HepG2 (cell line): Measurements from ENCODE around the gene THBD. TPM values are rescaled to one million over a fixed set of nuclear protein-coding genes. Genes with fewer than 3 reads are reported as not detected.

Experiments
- ATAC-seq: fragments of 200-7000 bp; cut with Tn5 transposase; 3 replicates; pipeline ENCODE4 v1.9.1; 2020; ENCODE audit warnings: mild to moderate bottlenecking, moderate library complexity
- BruUV-seq: library from RNA; stranded (reverse); fragments of 400-500 nt; replicated peaks from 2 replicates; lab custom pipeline; 2021; lab: Mats Ljungman, UMichigan
- CTCF ChIA-PET: fragments of 300-600 bp; formaldehyde crosslinking; extraction: SDS; loops from one replicate; lab custom pipeline; 2021; ENCODE audit warnings: low total read pairs, inconsistent platforms, low intra/inter-chr PET ratio; lab: Yijun Ruan, JAX
- POLR2A ChIA-PET: fragments of 350-600 bp; sonication (Branson Sonifier 250); formaldehyde crosslinking; loops from one replicate; lab custom pipeline; 2020; ENCODE audit warnings: antibody characterized with exemption, inconsistent platforms; lab: Yijun Ruan, JAX
- DNase-seq: peaks from one replicate; pipeline ENCODE4 v3.0.0-alpha.2; 2015; ENCODE audit warnings: low spot score
- FAIRE-seq: peaks from 3 replicates; lab custom pipeline; 2011; peaks lifted over from hg19 to GRCh38; lab: Jason Lieb, UNC
- H2AFZ ChIP-seq: one replicate; pipeline ENCODE4 v1.6.1; 2011; ENCODE audit warnings: low read length, inconsistent platforms
- H3K27ac ChIP-seq: fragments of 300-600 bp; 3 replicates; pipeline ENCODE4 v1.8.0; 2011; ENCODE audit warnings: mixed run types, mild to moderate bottlenecking, mixed read lengths, low read length, inconsistent platforms; ENCODE audit not compliant: insufficient read depth; ENCODE audit errors: extremely low read length
- H3K27me3 ChIP-seq, 2 experiments: fragments of 200-600 bp in 1 of 2; 2 replicates in 1 of 2; 3 replicates in 1 of 2; pipeline versions ENCODE4 v1.6.0 to v1.8.0; 2011; ENCODE audit warnings: low read length in 2 of 2, mild to moderate bottlenecking in 2 of 2, moderate library complexity in 2 of 2, inconsistent platforms in 1 of 2; ENCODE audit not compliant: insufficient read depth in 2 of 2, control insufficient read depth in 1 of 2
- H3K36me3 ChIP-seq, 2 experiments: fragments of 200-600 bp in 1 of 2; replicated peaks in 1 of 2; 2 replicates in 1 of 2; 3 replicates in 1 of 2; pipeline versions ENCODE4 v1.5.1 to v1.8.0; 2011; ENCODE audit warnings: low read length in 2 of 2, inconsistent platforms in 1 of 2; ENCODE audit not compliant: insufficient read depth in 2 of 2, control insufficient read depth in 1 of 2
- H3K4me1 ChIP-seq: 2 replicates; pipeline ENCODE4 v1.5.1; 2012; ENCODE audit warnings: low read length, inconsistent platforms; ENCODE audit not compliant: insufficient read depth
- H3K4me2 ChIP-seq: 2 replicates; pipeline ENCODE4 v1.6.0; 2011; ENCODE audit warnings: low read depth, low read length, inconsistent platforms
- H3K4me3 ChIP-seq, 3 experiments: fragments of 200-600 bp in 1 of 3; sonication (generic), shearing (Covaris generic) in 1 of 3; replicated peaks in 1 of 3; 2 replicates each; pipeline ENCODE4 v1.5.1; 2011 to 2016; ENCODE audit warnings: low read length in 3 of 3, inconsistent platforms in 2 of 3, low read depth in 2 of 3, mild to moderate bottlenecking in 2 of 3, control low read depth in 1 of 3, mixed read lengths in 1 of 3; ENCODE audit not compliant: insufficient read depth in 1 of 3
- H3K79me2 ChIP-seq: one replicate; pipeline ENCODE4 v1.6.1; 2011; ENCODE audit warnings: low read length, inconsistent platforms; ENCODE audit not compliant: insufficient read depth
- H3K9ac ChIP-seq: 2 replicates; pipeline ENCODE4 v1.6.0; 2011; ENCODE audit warnings: mild to moderate bottlenecking, low read depth, low read length, inconsistent platforms; ENCODE audit not compliant: insufficient read depth
- H3K9me3 ChIP-seq: 2 replicates; pipeline ENCODE4 v1.5.1; 2012; ENCODE audit warnings: mild to moderate bottlenecking, low read length
- H4K20me1 ChIP-seq: 2 replicates; pipeline ENCODE4 v1.6.0; 2011; ENCODE audit warnings: inconsistent platforms, mild to moderate bottlenecking, low read length, moderate library complexity; ENCODE audit not compliant: insufficient read depth
- EED ChIP-seq: sonication (generic); formaldehyde crosslinking; IDR thresholded peaks from 2 replicates; pipeline ENCODE4 v1.5.0; 2020; ENCODE audit warnings: mild to moderate bottlenecking, missing genetic modification reagents
- KLF13 ChIP-seq: sonication (generic); formaldehyde crosslinking; IDR thresholded peaks from 2 replicates; pipeline ENCODE4 v1.4.0; 2020; ENCODE audit warnings: mild to moderate bottlenecking, missing genetic modification reagents
- MYC ChIP-seq: sonication (generic); formaldehyde crosslinking; IDR thresholded peaks from 2 replicates; pipeline ENCODE4 v1.9.0; 2021; ENCODE audit warnings: missing genetic modification reagents, borderline replicate concordance
- NFIC ChIP-seq: IDR thresholded peaks from 2 replicates; pipeline ENCODE4 v1.6.1; 2012; ENCODE audit warnings: mild to moderate bottlenecking, low read length, inconsistent platforms
- SOX13 ChIP-seq, 3 experiments: fragments of 450-650 bp in 1 of 3; sonication (generic) in 1 of 3; formaldehyde crosslinking in 1 of 3; IDR thresholded peaks in 2 of 3; conservative IDR thresholded peaks in 1 of 3; 2 replicates each; pipeline versions ENCODE4 v1.5.0 to v1.6.1; 2016 to 2020; ENCODE audit warnings: antibody characterized with exemption in 1 of 3, mild to moderate bottlenecking in 1 of 3, missing compliant biosample characterization in 1 of 3, missing genetic modification reagents in 1 of 3, moderate library complexity in 1 of 3
- SP1 ChIP-seq, 2 experiments: fragments of 450-650 bp in 1 of 2; sonication (generic) in 1 of 2; formaldehyde crosslinking in 1 of 2; IDR thresholded peaks; 2 replicates each; pipeline versions ENCODE4 v1.4.0 to v1.6.1; 2016 to 2020; ENCODE audit warnings: missing genetic modification reagents in 1 of 2
- U2AF2 ChIP-seq: fragments of 200-400 bp; formaldehyde crosslinking; IDR thresholded peaks from 2 replicates; pipeline ENCODE4 v1.6.1; 2017; ENCODE audit warnings: low read depth, mild to moderate bottlenecking, low read length
- ZBTB3 ChIP-seq: sonication (generic); formaldehyde crosslinking; IDR thresholded peaks from 2 replicates; pipeline ENCODE4 v1.4.0; 2020; ENCODE audit warnings: low read depth, mild to moderate bottlenecking, moderate library complexity, missing genetic modification reagents, borderline replicate concordance
- ZNF30 ChIP-seq: sonication (generic); formaldehyde crosslinking; IDR thresholded peaks from 2 replicates; pipeline ENCODE4 v1.5.0; 2020; ENCODE audit warnings: mild to moderate bottlenecking, missing genetic modification reagents
- ZNF33A ChIP-seq: sonication (generic); formaldehyde crosslinking; IDR thresholded peaks from 2 replicates; pipeline ENCODE4 v1.5.1; 2020; ENCODE audit warnings: missing genetic modification reagents, mild to moderate bottlenecking, moderate library complexity, borderline replicate concordance
- WGBS: methylation state at CpG from one replicate; pipeline ENCODE4 v1.1.6; 2017; ENCODE audit warnings: low lambda C conversion rate; 5-methylcytosine and 5-hydroxymethylcytosine counted together
- in situ Hi-C: cut with HindIII; loops from 2 replicates; pipeline ENCODE4 v1.10.0; 2017; ENCODE audit warnings: low pct_unique_long_range_greater_than_20kb; ENCODE audit not compliant: extremely low pct_ligation_motif_present
- intact Hi-C: fragments of 100-400 bp; cut with micrococcal nuclease; formaldehyde crosslinking; loops from one replicate; pipeline ENCODE4 v1.10.0; 2022; ENCODE audit not compliant: unreplicated experiment
- polyA plus RNA-seq, 8 experiments: library from polyadenylated mRNA; depleted of rRNA in 3 of 8; stranded (reverse) in 7 of 8; unstranded in 1 of 8; fragments of >200 nt; fragmentation: Illumina TruSeq in 4 of 8; extraction: Trizol in 4 of 8; gene quantifications; 2 replicates each; pipeline versions ENCODE4 v1.2.1 to v1.2.3, GENCODE V29; 2011 to 2016; ENCODE audit warnings: low read depth in 4 of 8, missing spikeins in 1 of 8, mixed read lengths in 1 of 8; ENCODE audit not compliant: insufficient read depth in 1 of 8
- total RNA-seq, 5 experiments: library from RNA; depleted of rRNA; stranded (reverse); fragments of >200 nt; fragmentation: Illumina TruSeq; extraction: Trizol; gene quantifications; 2 replicates each; pipeline ENCODE4 v1.2.3, GENCODE V29; 2016; ENCODE audit warnings: low read depth in 1 of 5
- TF ChIP-seq, protein P1 (sequence below): sonication (generic); formaldehyde crosslinking; IDR thresholded peaks from 2 replicates; pipeline ENCODE4 v1.4.0; 2020; ENCODE audit warnings: mild to moderate bottlenecking, missing genetic modification reagents
- TF ChIP-seq, protein P2 (sequence below): IDR thresholded peaks from 2 replicates; pipeline ENCODE4 v1.4.0; 2020; ENCODE audit warnings: mild to moderate bottlenecking, missing genetic modification reagents

Gene THBD
- total and polyA plus RNA-seq, 2 of the 13 experiments (the other 11 are each of a cell fraction or from before 2014, with no cell fraction given), result 0.03 TPM; not detected in 1

- BruUV-seq, result no TSS peak
- CTCF ChIA-PET, result no interaction called here
- no peak for DNase-seq
- no peak for FAIRE-seq
- Histone ChIP-seq H3K4me3 (no peak overlapping the region), H3K4me1 (no peaks in the 10 kb centered on the region), H3K9ac (no peak overlapping the region), H3K9me3 (no peaks in the 10 kb centered on the region), H3K79me2 (no peaks in the 10 kb centered on the region), H4K20me1 (no peaks in the 10 kb centered on the region), H3K4me2 (no peak overlapping the region), H3K27me3 (peaks cover 0 to 25% of the 10 kb centered on the region in 2 experiments; a peak in 3 of 5 replicates), H3K27ac (no peak overlapping the region), H3K36me3 (no peaks in the 10 kb centered on the region), H2AFZ (no peak overlapping the region)
- intact Hi-C loops (no loop called here), in situ Hi-C loops (no loop called here)
- no peak for ATAC-seq
- POLR2A ChIA-PET, result no interaction called here
- 2% methylated on average over 3 of the region's 3 CpGs for WGBS
- no peak for TF ChIP-seq SP1 (IDR thresholded peaks at IDR 0.05)
- TF ChIP-seq SP1 (CRISPR knock-in tag; IDR thresholded peaks at IDR 0.05), result no peak
- no peak for TF ChIP-seq ZBTB3
- TF ChIP-seq NFIC, result no peak
- no peak for TF ChIP-seq KLF13 (CRISPR knock-in tag)
- TF ChIP-seq, protein P1, sequence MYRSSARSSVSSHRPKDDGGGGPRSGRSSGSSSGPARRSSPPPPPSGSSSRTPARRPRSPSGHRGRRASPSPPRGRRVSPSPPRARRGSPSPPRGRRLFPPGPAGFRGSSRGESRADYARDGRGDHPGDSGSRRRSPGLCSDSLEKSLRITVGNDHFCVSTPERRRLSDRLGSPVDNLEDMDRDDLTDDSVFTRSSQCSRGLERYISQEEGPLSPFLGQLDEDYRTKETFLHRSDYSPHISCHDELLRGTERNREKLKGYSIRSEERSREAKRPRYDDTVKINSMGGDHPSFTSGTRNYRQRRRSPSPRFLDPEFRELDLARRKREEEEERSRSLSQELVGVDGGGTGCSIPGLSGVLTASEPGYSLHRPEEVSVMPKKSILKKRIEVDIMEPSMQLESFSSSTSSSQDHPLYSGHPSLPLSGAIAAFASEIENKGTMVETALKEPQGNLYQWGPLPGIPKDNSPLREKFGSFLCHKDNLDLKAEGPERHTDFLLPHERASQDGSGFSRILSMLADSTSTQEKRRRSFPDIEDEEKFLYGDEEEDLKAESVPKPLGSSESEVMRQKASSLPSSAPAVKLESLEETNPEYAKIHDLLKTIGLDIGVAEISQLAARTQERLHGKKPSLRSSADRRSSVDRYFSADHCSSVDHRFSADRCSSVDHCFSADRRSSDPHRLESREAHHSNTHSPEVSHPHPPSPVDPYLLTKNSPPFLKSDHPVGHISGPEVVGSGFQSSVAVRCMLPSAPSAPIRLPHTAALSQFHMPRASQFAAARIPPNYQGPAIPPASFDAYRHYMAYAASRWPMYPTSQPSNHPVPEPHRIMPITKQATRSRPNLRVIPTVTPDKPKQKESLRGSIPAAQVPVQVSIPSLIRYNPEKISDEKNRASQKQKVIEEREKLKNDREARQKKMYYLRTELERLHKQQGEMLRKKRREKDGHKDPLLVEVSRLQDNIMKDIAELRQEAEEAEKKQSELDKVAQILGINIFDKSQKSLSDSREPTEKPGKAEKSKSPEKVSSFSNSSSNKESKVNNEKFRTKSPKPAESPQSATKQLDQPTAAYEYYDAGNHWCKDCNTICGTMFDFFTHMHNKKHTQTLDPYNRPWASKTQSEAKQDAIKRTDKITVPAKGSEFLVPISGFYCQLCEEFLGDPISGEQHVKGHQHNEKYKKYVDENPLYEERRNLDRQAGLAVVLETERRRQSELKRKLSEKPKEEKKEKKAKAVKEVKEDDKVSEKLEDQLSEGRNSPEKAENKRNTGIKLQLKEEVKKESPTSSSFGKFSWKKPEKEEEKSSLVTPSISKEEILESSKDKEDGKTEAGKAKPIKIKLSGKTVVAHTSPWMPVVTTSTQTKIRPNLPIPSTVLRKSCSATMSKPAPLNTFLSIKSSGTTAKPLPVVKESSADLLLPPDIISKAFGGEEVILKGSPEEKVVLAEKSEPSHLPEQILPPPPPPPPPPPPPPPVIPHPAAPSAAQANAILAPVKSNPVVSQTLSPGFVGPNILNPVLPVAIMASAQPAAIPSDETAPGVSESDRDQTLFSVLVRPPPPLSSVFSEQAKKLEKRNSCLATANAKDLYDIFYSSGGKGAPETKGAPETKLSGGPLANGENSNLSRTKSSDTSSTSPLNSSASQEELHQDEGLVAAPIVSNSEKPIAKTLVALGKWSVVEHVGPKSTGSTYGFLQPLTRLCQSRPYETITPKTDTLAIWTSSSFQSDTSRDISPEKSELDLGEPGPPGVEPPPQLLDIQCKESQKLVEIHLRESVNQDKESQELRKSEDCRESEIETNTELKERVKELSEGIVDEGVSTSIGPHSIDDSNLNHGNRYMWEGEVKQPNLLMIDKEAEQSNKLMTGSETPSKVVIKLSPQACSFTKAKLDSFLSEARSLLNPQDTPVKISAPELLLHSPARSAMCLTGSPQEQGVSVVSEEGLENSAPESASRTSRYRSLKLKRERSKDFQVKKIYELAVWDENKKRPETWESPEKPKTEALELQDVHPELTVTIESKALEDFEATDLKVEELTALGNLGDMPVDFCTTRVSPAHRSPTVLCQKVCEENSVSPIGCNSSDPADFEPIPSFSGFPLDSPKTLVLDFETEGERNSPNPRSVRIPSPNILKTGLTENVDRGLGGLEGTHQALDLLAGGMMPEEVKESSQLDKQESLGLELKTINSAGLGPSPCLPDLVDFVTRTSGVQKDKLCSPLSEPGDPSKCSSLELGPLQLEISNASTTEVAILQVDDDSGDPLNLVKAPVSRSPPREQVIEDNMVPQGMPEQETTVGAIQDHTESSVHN (CRISPR knock-in tag), result no peak
- TF ChIP-seq U2AF2, result no peak
- TF ChIP-seq MYC (CRISPR knock-in tag), result no peak
- no peak for TF ChIP-seq ZNF30 (CRISPR knock-in tag)
- no peak for TF ChIP-seq ZNF33A (CRISPR knock-in tag)
- TF ChIP-seq SOX13 (IDR thresholded peaks at IDR 0.05), result no peak
- TF ChIP-seq SOX13 (CRISPR knock-in tag; conservative IDR thresholded peaks at IDR 0.05 in 1 of 2, IDR thresholded peaks at IDR 0.05 in 1 of 2), result no peak
- no peak for TF ChIP-seq EED
- TF ChIP-seq, protein P2, sequence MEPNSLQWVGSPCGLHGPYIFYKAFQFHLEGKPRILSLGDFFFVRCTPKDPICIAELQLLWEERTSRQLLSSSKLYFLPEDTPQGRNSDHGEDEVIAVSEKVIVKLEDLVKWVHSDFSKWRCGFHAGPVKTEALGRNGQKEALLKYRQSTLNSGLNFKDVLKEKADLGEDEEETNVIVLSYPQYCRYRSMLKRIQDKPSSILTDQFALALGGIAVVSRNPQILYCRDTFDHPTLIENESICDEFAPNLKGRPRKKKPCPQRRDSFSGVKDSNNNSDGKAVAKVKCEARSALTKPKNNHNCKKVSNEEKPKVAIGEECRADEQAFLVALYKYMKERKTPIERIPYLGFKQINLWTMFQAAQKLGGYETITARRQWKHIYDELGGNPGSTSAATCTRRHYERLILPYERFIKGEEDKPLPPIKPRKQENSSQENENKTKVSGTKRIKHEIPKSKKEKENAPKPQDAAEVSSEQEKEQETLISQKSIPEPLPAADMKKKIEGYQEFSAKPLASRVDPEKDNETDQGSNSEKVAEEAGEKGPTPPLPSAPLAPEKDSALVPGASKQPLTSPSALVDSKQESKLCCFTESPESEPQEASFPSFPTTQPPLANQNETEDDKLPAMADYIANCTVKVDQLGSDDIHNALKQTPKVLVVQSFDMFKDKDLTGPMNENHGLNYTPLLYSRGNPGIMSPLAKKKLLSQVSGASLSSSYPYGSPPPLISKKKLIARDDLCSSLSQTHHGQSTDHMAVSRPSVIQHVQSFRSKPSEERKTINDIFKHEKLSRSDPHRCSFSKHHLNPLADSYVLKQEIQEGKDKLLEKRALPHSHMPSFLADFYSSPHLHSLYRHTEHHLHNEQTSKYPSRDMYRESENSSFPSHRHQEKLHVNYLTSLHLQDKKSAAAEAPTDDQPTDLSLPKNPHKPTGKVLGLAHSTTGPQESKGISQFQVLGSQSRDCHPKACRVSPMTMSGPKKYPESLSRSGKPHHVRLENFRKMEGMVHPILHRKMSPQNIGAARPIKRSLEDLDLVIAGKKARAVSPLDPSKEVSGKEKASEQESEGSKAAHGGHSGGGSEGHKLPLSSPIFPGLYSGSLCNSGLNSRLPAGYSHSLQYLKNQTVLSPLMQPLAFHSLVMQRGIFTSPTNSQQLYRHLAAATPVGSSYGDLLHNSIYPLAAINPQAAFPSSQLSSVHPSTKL (CRISPR knock-in tag), result no peak
Observed at GRCh38 chr20:23039885-23040508, 9.5 kb downstream of the THBD start.
